Measurements from ENCODE around the gene ADCK1. TPM values are rescaled to one million over a fixed set of nuclear protein-coding genes. Genes with fewer than 3 reads are reported as not detected.
A peak's percentile ranks its signal among the peaks of the same experiment; 100 is the strongest.

ADCK1 gene
- total RNA-seq, 1 experiment from 2014 or later = 12.2 TPM

DNA sequence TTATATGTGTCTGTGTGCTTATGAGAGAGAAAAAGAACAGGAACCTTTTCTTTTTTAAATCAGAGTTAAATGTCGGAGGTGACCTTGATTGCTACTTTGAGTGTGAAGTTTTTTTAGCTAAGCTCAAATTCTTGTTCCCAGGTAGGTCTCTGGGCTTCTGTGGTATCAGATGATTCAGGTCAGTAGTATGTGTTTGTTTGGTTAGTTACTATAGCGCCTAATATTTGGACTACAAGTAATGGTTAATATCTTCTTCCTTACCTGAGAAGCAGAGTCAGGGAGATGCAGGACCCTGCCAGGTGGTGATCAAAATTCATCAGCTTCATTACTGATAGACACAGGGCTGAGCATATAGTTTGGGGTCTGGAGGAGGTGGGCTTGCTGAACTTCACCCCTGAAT lies 30.8 kb downstream of the ADCK1 start:
- no peaks in the 10 kb centered on the region for H3K4me1 Mint-ChIP-seq
- Histone ChIP-seq H4K20me1 (ENCODE audit: control insufficient read depth, insufficient read depth, insufficient read length) (no peaks in the 10 kb centered on the region), H3K9ac (ENCODE audit: extremely low read depth, insufficient read length, low read length) (no peak overlapping the region), H3K23me2 (ENCODE audit: insufficient read length, low read depth, low read length, poor library complexity, severe bottlenecking) (no peaks in the 10 kb centered on the region), H3K27me3 (ENCODE audit: insufficient read depth, low read length) (no peaks in the 10 kb centered on the region), H3K14ac (ENCODE audit: insufficient read depth, low read length) (no peak overlapping the region), H3K79me1 (ENCODE audit: insufficient read depth, low read depth, low read length, poor library complexity, severe bottlenecking) (no peaks in the 10 kb centered on the region), H2AFZ (ENCODE audit: low read length) (no peak overlapping the region), H3K4me1 (ENCODE audit: insufficient read depth, low read length) (no peaks in the 10 kb centered on the region), H2BK15ac (ENCODE audit: low read depth, low read length) (no peak overlapping the region), H4K91ac (ENCODE audit: insufficient read length, low read depth, low read length) (no peak overlapping the region), H4K8ac (replicated peaks; ENCODE audit: insufficient read length, low read depth, low read length) (no peak overlapping the region), H3K79me2 (ENCODE audit: insufficient read depth, low read length) (no peaks in the 10 kb centered on the region), H3K27ac (ENCODE audit: insufficient read length, low read depth, low read length) (no peak overlapping the region), H2BK20ac (ENCODE audit: low read depth, low read length, poor library complexity, severe bottlenecking) (no peak overlapping the region), H3K56ac (ENCODE audit: insufficient read length, low read depth, low read length) (no peak overlapping the region), H2BK12ac (ENCODE audit: insufficient read length, low read depth, low read length) (no peak overlapping the region), H3K18ac (ENCODE audit: insufficient read length, low read depth, low read length) (no peak overlapping the region), H3K4me2 (ENCODE audit: insufficient read depth, insufficient read length, low read length) (no peak overlapping the region), H2BK5ac (ENCODE audit: insufficient read length, low read length) (no peak overlapping the region), H3T11ph (ENCODE audit: low read length) (no peak overlapping the region), H4K5ac (ENCODE audit: insufficient read length, low read depth, low read length) (no peak overlapping the region), H3K23ac (ENCODE audit: insufficient read length, low read depth, low read length) (no peak overlapping the region), H2BK120ac (ENCODE audit: low read depth, low read length, poor library complexity, severe bottlenecking) (no peak overlapping the region), H3K9me3 (ENCODE audit: control insufficient read depth, low read depth, low read length) (no peaks in the 10 kb centered on the region), H2AK5ac (ENCODE audit: insufficient read length, low read length) (no peak overlapping the region), H3K4ac (ENCODE audit: low read depth, low read length) (no peak overlapping the region)
- whole genome bisulfite sequencing (ENCODE audit: extremely low coverage, insufficient read length, low lambda C conversion rate) = no CpG with 5 or more reads among the region's 2 CpGs
- no peak for DNase-seq
- TF ChIP-seq, protein P1, sequence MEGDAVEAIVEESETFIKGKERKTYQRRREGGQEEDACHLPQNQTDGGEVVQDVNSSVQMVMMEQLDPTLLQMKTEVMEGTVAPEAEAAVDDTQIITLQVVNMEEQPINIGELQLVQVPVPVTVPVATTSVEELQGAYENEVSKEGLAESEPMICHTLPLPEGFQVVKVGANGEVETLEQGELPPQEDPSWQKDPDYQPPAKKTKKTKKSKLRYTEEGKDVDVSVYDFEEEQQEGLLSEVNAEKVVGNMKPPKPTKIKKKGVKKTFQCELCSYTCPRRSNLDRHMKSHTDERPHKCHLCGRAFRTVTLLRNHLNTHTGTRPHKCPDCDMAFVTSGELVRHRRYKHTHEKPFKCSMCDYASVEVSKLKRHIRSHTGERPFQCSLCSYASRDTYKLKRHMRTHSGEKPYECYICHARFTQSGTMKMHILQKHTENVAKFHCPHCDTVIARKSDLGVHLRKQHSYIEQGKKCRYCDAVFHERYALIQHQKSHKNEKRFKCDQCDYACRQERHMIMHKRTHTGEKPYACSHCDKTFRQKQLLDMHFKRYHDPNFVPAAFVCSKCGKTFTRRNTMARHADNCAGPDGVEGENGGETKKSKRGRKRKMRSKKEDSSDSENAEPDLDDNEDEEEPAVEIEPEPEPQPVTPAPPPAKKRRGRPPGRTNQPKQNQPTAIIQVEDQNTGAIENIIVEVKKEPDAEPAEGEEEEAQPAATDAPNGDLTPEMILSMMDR (conservative IDR thresholded peaks at IDR 0.05) = no peak
- peaks cover 0 to 12% (median 11%) of the 10 kb centered on the region in 3 experiments; a peak in 3 of 7 replicates for H3K36me3 Mint-ChIP-seq (ENCODE audit: insufficient read depth in 1 of 3, low read depth in 3 of 3)
- peak overlapping the region in 2 of 3 experiments; percentile 38 to 68; a peak in 3 of 7 replicates for H3K27ac Mint-ChIP-seq
- H3K27me3 Mint-ChIP-seq (ENCODE audit: low read depth) = no peaks in the 10 kb centered on the region
- H3K9me3 Mint-ChIP-seq = no peaks in the 10 kb centered on the region; a peak in 1 of 5 replicates
- no peak overlapping the region for H3K4me3 Mint-ChIP-seq
